GM23338 (cell line): ENCODE results near the gene ISCU. TPM values are rescaled to one million over a fixed set of nuclear protein-coding genes. Genes with fewer than 3 reads are reported as not detected.

Source experiments
- ATAC-seq: fragments of 200-7000 bp; cut with Tn5 transposase; 3 replicates; pipeline ENCODE4 v1.9.1; 2020
- DNase-seq: peaks from one replicate; pipeline ENCODE4 v3.0.0-alpha.2; 2015; ENCODE audit warnings: low spot score
- H2AFZ ChIP-seq: fragments of 200-600 bp; sonication (generic); 2 replicates; pipeline ENCODE4 v1.8.0; 2016; ENCODE audit warnings: antibody characterized with exemption, mild to moderate bottlenecking, moderate library complexity
- H3F3A ChIP-seq: fragments of 200-600 bp; sonication (generic); replicated peaks from 2 replicates; pipeline ENCODE4 v1.8.0; 2017; ENCODE audit warnings: antibody characterized with exemption, mixed run types, low read depth
- H3K27ac ChIP-seq: fragments of 200-600 bp; sonication (generic); 2 replicates; pipeline ENCODE4 v1.6.1; 2016; ENCODE audit warnings: low read depth
- H3K27me3 ChIP-seq: fragments of 200-600 bp; sonication (generic); 2 replicates; pipeline ENCODE4 v1.8.0; 2016; ENCODE audit warnings: mild to moderate bottlenecking, mixed run types, moderate library complexity; ENCODE audit not compliant: insufficient read depth
- H3K36me3 ChIP-seq: fragments of 200-600 bp; sonication (generic); 2 replicates; pipeline ENCODE4 v1.8.0; 2016; ENCODE audit warnings: mild to moderate bottlenecking; ENCODE audit not compliant: insufficient read depth
- H3K4me1 ChIP-seq: fragments of 200-600 bp; sonication (generic); 2 replicates; pipeline ENCODE4 v1.8.0; 2016; ENCODE audit warnings: mild to moderate bottlenecking, moderate library complexity; ENCODE audit not compliant: insufficient read depth
- H3K4me2 ChIP-seq: fragments of 200-600 bp; sonication (generic); 2 replicates; pipeline ENCODE4 v1.7.1; 2017; ENCODE audit warnings: mixed run types
- H3K4me3 ChIP-seq: fragments of 200-600 bp; sonication (generic); 2 replicates; pipeline ENCODE4 v1.6.1; 2016; ENCODE audit warnings: mixed run types
- H3K79me2 ChIP-seq: fragments of 200-600 bp; sonication (generic); replicated peaks from 2 replicates; pipeline ENCODE4 v1.8.0; 2017; ENCODE audit warnings: mild to moderate bottlenecking; ENCODE audit not compliant: insufficient read depth
- H3K9me2 ChIP-seq: fragments of 200-600 bp; sonication (generic); 2 replicates; pipeline ENCODE4 v1.8.0; 2017; ENCODE audit not compliant: insufficient read depth
- H4K20me1 ChIP-seq: fragments of 200-600 bp; sonication (generic); replicated peaks from 2 replicates; pipeline ENCODE4 v1.8.0; 2017; ENCODE audit warnings: mild to moderate bottlenecking; ENCODE audit not compliant: insufficient read depth
- H3K27ac Mint-ChIP-seq: 2 replicates; pipeline ENCODE4 v1.8.0; 2020; ENCODE audit warnings: inconsistent platforms, mild to moderate bottlenecking, moderate library complexity, mixed read lengths
- H3K27me3 Mint-ChIP-seq: 3 replicates; pipeline ENCODE4 v1.8.0; 2022; ENCODE audit warnings: low read depth, mild to moderate bottlenecking, moderate library complexity, mixed read lengths, inconsistent platforms; ENCODE audit not compliant: insufficient read depth, poor library complexity
- H3K36me3 Mint-ChIP-seq: 3 replicates; pipeline ENCODE4 v1.8.0; 2021; ENCODE audit warnings: low read depth, mild to moderate bottlenecking, inconsistent platforms, moderate library complexity, mixed read lengths
- H3K4me1 Mint-ChIP-seq: 3 replicates; pipeline ENCODE4 v1.8.0; 2020; ENCODE audit warnings: mild to moderate bottlenecking, inconsistent platforms, mixed read lengths
- H3K4me3 Mint-ChIP-seq: 3 replicates; pipeline ENCODE4 v1.8.0; 2021; ENCODE audit warnings: moderate library complexity, mild to moderate bottlenecking, inconsistent platforms, mixed read lengths
- H3K9me3 Mint-ChIP-seq: 3 replicates; pipeline ENCODE4 v1.8.0; 2020; ENCODE audit warnings: moderate library complexity, mild to moderate bottlenecking, inconsistent platforms, mixed read lengths
- CREB1 ChIP-seq: fragments of 250-450 bp; sonication (Bioruptor Pico); IDR thresholded peaks from 2 replicates; pipeline ENCODE4 v1.5.0; 2020; ENCODE audit warnings: low read depth, mild to moderate bottlenecking, moderate library complexity
- CTCF ChIP-seq, 2 experiments: fragments of 200-600 bp in 1 of 2; sonication (generic) in 1 of 2; conservative IDR thresholded peaks; 2 replicates each; pipeline versions ENCODE4 v1.5.1 to v1.6.1; 2016 to 2017; ENCODE audit warnings: antibody characterized with exemption in 2 of 2, low read depth in 2 of 2, mild to moderate bottlenecking in 2 of 2, moderate library complexity in 1 of 2
- ETS1 ChIP-seq: IDR thresholded peaks from 2 replicates; pipeline ENCODE4 v1.6.1; 2016; ENCODE audit warnings: antibody characterized with exemption
- EZH2 ChIP-seq: fragments of 200-600 bp; sonication (generic); IDR thresholded peaks from one replicate; pipeline ENCODE4 v1.8.0; 2017; ENCODE audit warnings: antibody characterized with exemption, mild to moderate bottlenecking, low read depth; ENCODE audit not compliant: unreplicated experiment
- EZH2phosphoT487 ChIP-seq: fragments of 200-600 bp; sonication (generic); IDR thresholded peaks from one replicate; pipeline ENCODE4 v1.8.1; 2018; ENCODE audit warnings: antibody characterized with exemption; ENCODE audit not compliant: unreplicated experiment
- JUNB ChIP-seq: IDR thresholded peaks from one replicate; pipeline ENCODE4 v1.6.1; 2016; ENCODE audit warnings: antibody characterized with exemption; ENCODE audit not compliant: unreplicated experiment
- NANOG ChIP-seq: IDR thresholded peaks from 2 replicates; pipeline ENCODE4 v1.6.1; 2016; ENCODE audit warnings: antibody characterized with exemption, borderline replicate concordance
- POLR2AphosphoS5 ChIP-seq: IDR thresholded peaks from 2 replicates; pipeline ENCODE4 v1.6.1; 2016; ENCODE audit warnings: antibody characterized with exemption, low read depth
- REST ChIP-seq: IDR thresholded peaks from one replicate; pipeline ENCODE4 v1.6.1; 2018; ENCODE audit warnings: antibody characterized with exemption; ENCODE audit not compliant: unreplicated experiment
- STAT1 ChIP-seq: IDR thresholded peaks from one replicate; pipeline ENCODE4 v1.6.1; 2016; ENCODE audit warnings: antibody characterized with exemption; ENCODE audit not compliant: unreplicated experiment
- ZNF114 ChIP-seq: fragments of 250-450 bp; sonication (Bioruptor Pico); IDR thresholded peaks from 2 replicates; pipeline ENCODE4 v1.5.0; 2020; ENCODE audit warnings: mild to moderate bottlenecking, moderate library complexity
- ZNF331 ChIP-seq: fragments of 250-450 bp; sonication (Bioruptor Pico); IDR thresholded peaks from 2 replicates; pipeline ENCODE4 v1.5.0; 2020; ENCODE audit warnings: low read depth, mild to moderate bottlenecking, moderate library complexity
- ZNF462 ChIP-seq: fragments of 250-450 bp; sonication (Bioruptor Pico); IDR thresholded peaks from 2 replicates; pipeline ENCODE4 v1.5.0; 2020; ENCODE audit warnings: mild to moderate bottlenecking, moderate library complexity
- polyA plus RNA-seq: library from polyadenylated mRNA; unstranded; fragments of >200 nt; fragmentation: Nextera tagmentation; extraction: Ambion mirVana; gene quantifications from 2 replicates; pipeline ENCODE4 v1.2.1, GENCODE V29; 2016
- total RNA-seq: library from RNA; depleted of rRNA; stranded (reverse); fragments of >200 nt; shearing (Covaris generic); gene quantifications from 2 replicates; pipeline ENCODE4 v1.2.3, GENCODE V29; 2014

ISCU gene
- total and polyA plus RNA-seq, 2 experiments from 2014 or later: 123 to 129 TPM

- H3K4me1 ChIP-seq: no peaks in the 10 kb centered on the region; the same call in 1 of the 2 replicates
- Mint-ChIP-seq H3K4me3 (no peak overlapping the region), H3K27me3 (peaks cover 6% of the 10 kb centered on the region), H3K27ac (no peak overlapping the region), H3K4me1 (peaks cover 22% of the 10 kb centered on the region), H3K9me3 (no peaks in the 10 kb centered on the region), H3K36me3 (no peaks in the 10 kb centered on the region)
- H3K79me2 ChIP-seq: no peaks in the 10 kb centered on the region
- H3K27me3 ChIP-seq: no peaks in the 10 kb centered on the region
- TF ChIP-seq CREB1: no peak
- no peak for TF ChIP-seq CTCF (conservative IDR thresholded peaks at IDR 0.05; ENCODE audit: low read depth in 2 of 2)
- TF ChIP-seq NANOG: no peak
- no peak for TF ChIP-seq EZH2phosphoT487
- TF ChIP-seq ETS1: no peak
- TF ChIP-seq STAT1: no peak
- TF ChIP-seq ZNF114 (CRISPR knock-in tag): no peak
- no peak for TF ChIP-seq JUNB
- TF ChIP-seq POLR2AphosphoS5: no peak
- TF ChIP-seq ZNF331 (CRISPR knock-in tag): no peak
- TF ChIP-seq REST: no peak
- TF ChIP-seq EZH2: no peak
- TF ChIP-seq ZNF462 (CRISPR knock-in tag): no peak
- H2AFZ ChIP-seq: no peak overlapping the region
- no peaks in the 10 kb centered on the region for H3F3A ChIP-seq
- no peak for ATAC-seq
- no peaks in the 10 kb centered on the region for H3K36me3 ChIP-seq
- no peak overlapping the region for H3K27ac ChIP-seq
- no peak overlapping the region for H3K4me2 ChIP-seq
- H3K9me2 ChIP-seq: no peaks in the 10 kb centered on the region
- DNase-seq: no peak
- H3K4me3 ChIP-seq: no peak overlapping the region
- H4K20me1 ChIP-seq: no peaks in the 10 kb centered on the region
Observed at GRCh38 chr12:108592033-108592909, 29.9 kb downstream of the ISCU start.
